Naive B cell (primary cell): ENCODE data around the gene RPF1. TPM values are rescaled to one million over a fixed set of nuclear protein-coding genes. Genes with fewer than 3 reads are reported as not detected.

Source experiments
- ATAC-seq, 2 donors: fragments of 150-1000 bp; cut with Tn5 transposase; 2 replicates each; pipeline ENCODE4 v1.10.0; 2021; ENCODE audit warnings: low read depth in 2 of 2, mild to moderate bottlenecking in 2 of 2, moderate library complexity in 2 of 2
- DNase-seq: peaks from one replicate; pipeline ENCODE4 v3.0.0; 2022
- H3K27ac Mint-ChIP-seq, 6 donors: one replicate each; pipeline ENCODE4 v1.8.0; 2020 to 2022; ENCODE audit warnings: mild to moderate bottlenecking in 6 of 6, mixed read lengths in 6 of 6, moderate library complexity in 5 of 6, inconsistent platforms in 2 of 6
- H3K27me3 Mint-ChIP-seq, 3 donors: one replicate each; pipeline ENCODE4 v1.8.0; 2021 to 2022; ENCODE audit warnings: mixed read lengths in 3 of 3, mild to moderate bottlenecking in 1 of 3
- H3K36me3 Mint-ChIP-seq, 2 donors: one replicate each; pipeline ENCODE4 v1.8.0; 2020 to 2022; ENCODE audit warnings: mixed read lengths in 2 of 2, inconsistent platforms in 1 of 2, mild to moderate bottlenecking in 1 of 2
- H3K4me1 Mint-ChIP-seq, 3 donors: one replicate each; pipeline ENCODE4 v1.8.0; 2020 to 2022; ENCODE audit warnings: mixed read lengths in 3 of 3, inconsistent platforms in 1 of 3, mild to moderate bottlenecking in 1 of 3, moderate library complexity in 1 of 3
- H3K4me3 Mint-ChIP-seq, 8 donors: one replicate each; pipeline ENCODE4 v1.8.0; 2020 to 2022; ENCODE audit warnings: mild to moderate bottlenecking in 8 of 8, mixed read lengths in 8 of 8, moderate library complexity in 8 of 8, inconsistent platforms in 2 of 8
- H3K9me3 Mint-ChIP-seq, 7 donors: one replicate each; pipeline ENCODE4 v1.8.0; 2020 to 2022; ENCODE audit warnings: mixed read lengths in 7 of 7, mild to moderate bottlenecking in 5 of 7, inconsistent platforms in 2 of 7, moderate library complexity in 1 of 7
- polyA plus RNA-seq, 6 donors: library from polyadenylated mRNA; unstranded; fragments of 300-500 nt; fragmentation: Illumina TruSeq; gene quantifications; one replicate each; pipeline ENCODE4 v1.2.3, GENCODE V29; 2021; ENCODE audit warnings: low read depth in 6 of 6

The RPF1 gene
- polyA plus RNA-seq, 6 donors from 2014 or later, result 54.8 to 110 (median 60.0) TPM

DNA sequence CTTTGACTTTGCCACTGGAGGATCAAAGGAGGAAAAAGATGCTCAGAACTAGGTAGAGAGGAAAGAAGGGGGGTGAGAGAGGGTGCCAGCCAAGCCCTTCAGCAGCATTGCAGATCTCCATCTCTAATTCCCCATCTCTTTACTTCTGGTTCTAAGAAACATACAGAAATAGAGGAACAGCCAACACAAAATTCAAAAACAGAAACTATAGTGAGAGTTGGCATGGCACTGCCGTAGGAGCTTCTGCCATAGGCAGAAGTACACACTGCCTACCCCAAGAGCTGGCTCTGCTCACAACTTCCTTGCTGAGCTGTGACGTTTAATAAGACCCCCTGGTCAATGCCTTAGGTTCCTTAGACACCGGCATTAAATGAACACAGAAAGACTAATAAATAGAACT lies 26.6 kb upstream of the RPF1 start:
- no peak overlapping the region for H3K27ac Mint-ChIP-seq
- no peaks in the 10 kb centered on the region for H3K36me3 Mint-ChIP-seq
- no peaks in the 10 kb centered on the region for H3K4me1 Mint-ChIP-seq
- no peak overlapping the region for H3K4me3 Mint-ChIP-seq
- ATAC-seq, result no peak
- H3K27me3 Mint-ChIP-seq, result peaks cover 7 to 29% (median 19%) of the 10 kb centered on the region in 3 donors
- peaks cover 0 to 3% (median 0%) of the 10 kb centered on the region in 7 donors for H3K9me3 Mint-ChIP-seq
- no peak for DNase-seq

DNA sequence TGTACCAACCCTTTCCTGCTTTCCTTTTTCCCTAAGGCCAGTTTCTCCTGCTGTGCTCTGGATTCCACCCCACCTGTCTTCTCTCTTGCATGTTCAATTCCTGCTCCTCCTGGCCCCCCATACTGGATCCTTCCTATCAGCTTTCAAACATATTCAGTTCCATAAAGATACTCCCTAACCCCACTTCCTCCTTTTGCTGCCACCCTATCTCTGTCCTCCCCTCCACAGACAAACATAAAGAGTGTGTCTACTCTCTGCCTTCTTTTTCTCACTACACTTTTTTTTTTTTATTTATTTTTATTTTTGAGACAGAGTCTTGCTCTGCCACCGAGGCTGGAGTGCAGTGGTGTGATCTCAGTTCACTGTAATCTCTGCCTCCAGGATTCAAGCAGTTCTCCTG lies 16.9 kb upstream of the RPF1 start:
- Mint-ChIP-seq H3K36me3 (peaks cover 3 to 8% of the 10 kb centered on the region in 2 donors), H3K9me3 (peaks cover 0 to 4% (median 2%) of the 10 kb centered on the region in 7 donors), H3K27ac (no peak overlapping the region), H3K27me3 (peaks cover 27 to 51% (median 29%) of the 10 kb centered on the region in 3 donors), H3K4me1 (no peaks in the 10 kb centered on the region), H3K4me3 (no peak overlapping the region)
- no peak for DNase-seq
- ATAC-seq, result no peak

DNA sequence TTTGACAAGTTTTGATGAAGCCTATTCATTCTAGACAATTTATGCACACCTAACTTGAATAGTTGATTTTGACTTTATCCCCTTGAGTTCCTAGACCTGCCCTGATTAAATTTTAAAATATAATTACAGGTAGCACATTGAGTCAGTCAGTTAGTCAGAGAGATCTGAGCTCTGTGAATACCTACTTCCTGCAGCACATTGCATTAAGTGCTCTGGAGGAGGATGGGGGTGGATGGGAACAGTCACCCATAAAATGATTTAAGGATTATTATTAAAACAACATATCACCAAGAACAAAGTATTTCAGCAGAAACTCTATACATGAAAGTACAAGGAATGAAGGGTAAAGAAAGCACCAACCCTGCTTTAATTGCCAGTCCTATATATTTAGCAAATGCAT lies 11.8 kb upstream of the RPF1 start:
- DNase-seq (no peak), ATAC-seq (no peak)
- no peak overlapping the region for H3K27ac Mint-ChIP-seq

DNA sequence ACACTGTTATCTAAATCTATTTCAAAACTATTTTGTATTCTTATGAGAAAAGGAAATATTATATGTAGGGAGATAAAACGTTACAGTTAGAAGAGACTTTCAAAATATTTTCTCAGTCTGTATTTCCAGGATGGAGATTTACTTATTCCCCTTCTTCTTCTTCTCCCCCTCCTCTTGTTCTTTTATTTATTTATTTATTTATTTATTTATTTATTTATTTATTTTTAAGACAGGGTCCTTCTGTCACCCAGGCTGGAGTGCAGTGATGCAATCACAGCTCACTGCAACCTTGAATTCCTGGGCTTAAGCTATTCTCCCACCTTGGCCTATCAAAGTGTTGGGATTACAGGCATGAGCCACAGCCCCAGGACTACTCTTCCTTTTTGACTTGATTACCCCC lies 2.8 kb upstream of the RPF1 start:
- no peak for ATAC-seq
- DNase-seq, result no peak
- Mint-ChIP-seq H3K27me3 (peaks cover 45 to 57% (median 49%) of the 10 kb centered on the region in 3 donors), H3K4me1 (peaks cover 16 to 25% (median 23%) of the 10 kb centered on the region in 3 donors), H3K4me3 (peak overlapping the region in 1 of 8 donors; percentile 24), H3K9me3 (peaks cover 5 to 27% (median 8%) of the 10 kb centered on the region in 7 donors), H3K36me3 (peaks cover 7 to 18% of the 10 kb centered on the region in 2 donors), H3K27ac (no peak overlapping the region)

More for the DNA sequence above, 11.8 kb upstream of the RPF1 start:
- Mint-ChIP-seq H3K4me1 (no peaks in the 10 kb centered on the region), H3K9me3 (peaks cover 0 to 4% (median 0%) of the 10 kb centered on the region in 7 donors), H3K36me3 (peaks cover 0 to 8% of the 10 kb centered on the region in 2 donors), H3K4me3 (no peak overlapping the region), H3K27me3 (peaks cover 49 to 73% (median 52%) of the 10 kb centered on the region in 3 donors)

DNA sequence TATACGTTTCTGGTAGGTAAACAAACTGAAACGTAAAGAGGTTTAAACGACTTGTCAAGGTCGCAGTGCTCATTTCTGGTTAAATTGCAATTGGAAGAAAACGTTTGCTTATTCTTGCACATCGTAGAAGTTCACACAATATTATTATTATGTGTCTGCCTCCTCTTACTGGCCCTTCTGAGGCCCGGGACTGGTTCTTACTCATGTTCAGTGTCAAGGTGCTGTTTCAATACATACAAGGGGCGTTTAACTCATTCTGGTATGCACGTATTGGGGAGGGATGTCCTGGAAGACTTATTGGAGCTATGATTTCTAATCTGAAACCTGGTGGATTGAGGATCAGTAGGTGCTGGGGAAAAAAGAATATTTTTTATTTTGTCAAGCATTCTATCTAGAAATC lies 932 bp downstream of the RPF1 start:
- DNase-seq (no peak), ATAC-seq (no peak)
- Mint-ChIP-seq H3K27ac (peak overlapping the region; percentile 18 to 99 (median 96)), H3K4me1 (peaks cover 33 to 41% (median 39%) of the 10 kb centered on the region in 3 donors), H3K27me3 (peaks cover 17 to 21% (median 19%) of the 10 kb centered on the region in 3 donors), H3K9me3 (peaks cover 5 to 18% (median 8%) of the 10 kb centered on the region in 7 donors), H3K36me3 (peaks cover 9 to 25% of the 10 kb centered on the region in 2 donors), H3K4me3 (peak overlapping the region; percentile 97 to 100 (median 99))

DNA sequence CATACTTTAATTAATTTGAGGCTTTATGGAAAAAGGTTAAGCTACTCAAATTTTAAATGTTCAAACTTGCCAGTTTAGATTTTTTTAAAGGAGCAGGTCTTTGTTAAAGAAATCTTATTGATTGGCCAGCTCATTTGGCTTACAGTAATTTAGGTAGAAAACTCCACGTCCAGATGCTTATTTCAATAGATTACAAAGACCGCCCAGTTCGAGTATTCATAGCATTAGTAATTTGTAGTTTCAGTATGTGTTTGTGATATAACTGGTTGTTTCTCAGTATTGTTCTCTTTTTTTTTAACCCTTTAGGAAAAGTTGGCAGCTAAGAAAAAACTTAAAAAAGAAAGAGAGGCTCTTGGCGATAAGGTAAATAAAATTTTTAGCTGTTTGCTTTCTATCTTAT lies 1.6 kb downstream of the RPF1 start:
- Mint-ChIP-seq H3K36me3 (peaks cover 13 to 26% of the 10 kb centered on the region in 2 donors), H3K27me3 (peaks cover 13 to 16% (median 15%) of the 10 kb centered on the region in 3 donors), H3K4me3 (peak overlapping the region in 6 of 8 donors; percentile 21 to 98 (median 40)), H3K9me3 (peaks cover 5 to 18% (median 8%) of the 10 kb centered on the region in 7 donors), H3K4me1 (peaks cover 34 to 41% (median 40%) of the 10 kb centered on the region in 3 donors), H3K27ac (peak overlapping the region in 1 of 6 donors; percentile 34)
- no peak for DNase-seq
- no peak for ATAC-seq

DNA sequence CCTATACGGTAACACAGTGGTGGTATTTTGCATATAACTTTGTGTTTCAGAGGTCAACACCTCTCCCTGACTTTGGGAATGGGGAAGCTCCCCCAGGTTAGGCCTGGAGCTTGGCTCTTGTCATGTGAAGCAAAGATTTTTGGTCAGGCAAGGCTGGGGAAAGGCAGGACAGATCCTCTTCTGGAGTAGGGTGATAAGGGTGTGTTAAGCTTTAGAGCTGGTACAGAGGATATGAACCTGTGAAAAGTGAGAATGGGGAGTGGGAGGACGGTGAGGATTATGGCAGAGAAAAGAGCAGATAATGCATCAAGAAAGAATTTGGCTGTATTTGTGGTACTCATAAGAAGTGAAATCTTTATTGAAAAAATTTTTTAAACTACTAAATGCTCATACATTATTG lies 2.3 kb downstream of the RPF1 start:
- Mint-ChIP-seq H3K27ac (no peak overlapping the region), H3K36me3 (peaks cover 19 to 33% of the 10 kb centered on the region in 2 donors)

GRCh38 chr1:84488107-84488506 lies 9.0 kb downstream of the RPF1 start:
- Mint-ChIP-seq H3K27ac (no peak overlapping the region), H3K9me3 (peaks cover 0 to 5% (median 0%) of the 10 kb centered on the region in 7 donors), H3K4me3 (no peak overlapping the region), H3K36me3 (peaks cover 24 to 33% of the 10 kb centered on the region in 2 donors), H3K27me3 (no peaks in the 10 kb centered on the region), H3K4me1 (peaks cover 17 to 28% (median 23%) of the 10 kb centered on the region in 3 donors)
- ATAC-seq (no peak), DNase-seq (no peak)

More for the DNA sequence above, 2.3 kb downstream of the RPF1 start:
- no peak for ATAC-seq
- peaks cover 39 to 48% (median 45%) of the 10 kb centered on the region in 3 donors for H3K4me1 Mint-ChIP-seq
- H3K9me3 Mint-ChIP-seq, result peaks cover 6 to 18% (median 8%) of the 10 kb centered on the region in 7 donors
- no peak for DNase-seq
- H3K4me3 Mint-ChIP-seq, result peak overlapping the region in 6 of 8 donors; percentile 4 to 98 (median 44)
- peaks cover 10 to 13% (median 11%) of the 10 kb centered on the region in 3 donors for H3K27me3 Mint-ChIP-seq

- H3K36me3 Mint-ChIP-seq, result peaks cover 26 to 32% of the 10 kb centered on the region in 2 donors
- no peak overlapping the region for H3K27ac Mint-ChIP-seq
Observed at GRCh38 chr1:84489766-84490165, 10.7 kb downstream of the RPF1 start.

DNA sequence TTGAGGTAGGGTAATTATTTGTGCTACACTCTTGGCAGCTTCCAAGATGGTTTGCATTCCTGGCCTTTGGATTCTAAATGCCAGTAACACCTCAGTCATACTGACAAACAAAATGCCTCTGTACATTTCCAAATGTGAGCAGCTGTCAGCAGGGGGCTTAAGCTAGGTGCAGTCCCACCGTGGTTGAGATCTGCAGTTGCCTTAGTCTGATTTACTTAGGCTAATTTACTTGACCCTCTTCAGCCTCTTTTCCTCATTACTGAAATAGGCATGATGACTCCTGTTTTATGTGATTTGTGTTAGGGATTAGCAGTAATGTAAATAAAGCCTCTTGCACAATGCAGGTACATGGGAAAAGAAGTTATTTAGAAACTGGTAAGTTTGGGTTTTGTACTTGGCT lies 13.7 kb downstream of the RPF1 start:
- peaks cover 10 to 28% of the 10 kb centered on the region in 2 donors for H3K36me3 Mint-ChIP-seq

More at GRCh38 chr1:84489766-84490165, 10.7 kb downstream of the RPF1 start:
- H3K9me3 Mint-ChIP-seq, result peaks cover 0 to 5% (median 0%) of the 10 kb centered on the region in 7 donors
- DNase-seq, result no peak
- no peak for ATAC-seq
- H3K27me3 Mint-ChIP-seq, result no peaks in the 10 kb centered on the region
- H3K4me3 Mint-ChIP-seq, result no peak overlapping the region
- peaks cover 17 to 24% (median 17%) of the 10 kb centered on the region in 3 donors for H3K4me1 Mint-ChIP-seq

GRCh38 chr1:84493747-84494146 lies 14.7 kb downstream of the RPF1 start:
- H3K27ac Mint-ChIP-seq, result peak overlapping the region in 1 of 6 donors; percentile 22
- no peak for DNase-seq
- peaks cover 6 to 13% (median 12%) of the 10 kb centered on the region in 3 donors for H3K4me1 Mint-ChIP-seq
- no peaks in the 10 kb centered on the region for H3K27me3 Mint-ChIP-seq
- no peak for ATAC-seq
- H3K4me3 Mint-ChIP-seq, result no peak overlapping the region
- H3K9me3 Mint-ChIP-seq, result no peaks in the 10 kb centered on the region
- peaks cover 10 to 31% of the 10 kb centered on the region in 2 donors for H3K36me3 Mint-ChIP-seq

More for the DNA sequence above, 13.7 kb downstream of the RPF1 start:
- Mint-ChIP-seq H3K27ac (peak overlapping the region in 1 of 6 donors; percentile 19), H3K27me3 (no peaks in the 10 kb centered on the region), H3K4me3 (no peak overlapping the region), H3K9me3 (no peaks in the 10 kb centered on the region), H3K4me1 (peaks cover 4 to 12% (median 6%) of the 10 kb centered on the region in 3 donors)
- ATAC-seq (no peak), DNase-seq (no peak)

- Mint-ChIP-seq H3K4me3 (no peak overlapping the region), H3K27me3 (no peaks in the 10 kb centered on the region), H3K36me3 (peaks cover 0 to 23% of the 10 kb centered on the region in 2 donors), H3K9me3 (no peaks in the 10 kb centered on the region), H3K4me1 (peaks cover 5 to 19% (median 14%) of the 10 kb centered on the region in 3 donors), H3K27ac (no peak overlapping the region)
- ATAC-seq (no peak), DNase-seq (no peak)
Observed at GRCh38 chr1:84496498-84496897, 17.4 kb downstream of the RPF1 start.

GRCh38 chr1:84497631-84498275 lies 18.7 kb downstream of the RPF1 start:
- H3K4me1 Mint-ChIP-seq, result peaks cover 7 to 25% (median 18%) of the 10 kb centered on the region in 3 donors
- H3K36me3 Mint-ChIP-seq, result peaks cover 0 to 23% of the 10 kb centered on the region in 2 donors
- no peak for DNase-seq
- ATAC-seq, result peak in 1 of 2 donors; percentile 36
- H3K27me3 Mint-ChIP-seq, result no peaks in the 10 kb centered on the region
- H3K4me3 Mint-ChIP-seq, result no peak overlapping the region
- no peak overlapping the region for H3K27ac Mint-ChIP-seq
- no peaks in the 10 kb centered on the region for H3K9me3 Mint-ChIP-seq

DNA sequence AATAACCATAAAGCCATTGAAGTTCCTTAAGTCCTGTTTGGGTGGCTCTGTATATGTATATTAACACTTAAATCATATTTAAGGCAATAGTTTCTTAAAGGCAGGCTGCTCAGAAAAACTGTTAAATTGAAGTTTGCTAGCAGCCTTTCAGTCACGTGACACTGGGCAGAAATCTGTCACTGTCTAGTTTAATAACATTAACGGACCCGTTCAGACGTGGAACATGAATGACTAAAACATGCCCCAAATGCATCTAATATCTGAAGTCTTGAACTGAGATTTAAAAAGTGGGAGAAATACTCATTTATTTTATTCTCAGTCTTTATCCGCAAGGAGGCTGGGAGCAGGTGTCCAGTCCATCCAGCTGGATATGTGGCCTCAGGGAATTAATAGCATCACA lies 23.9 kb downstream of the RPF1 start:
- peak overlapping the region in 2 of 8 donors; percentile 24 to 97 for H3K4me3 Mint-ChIP-seq
- no peak overlapping the region for H3K27ac Mint-ChIP-seq
- ATAC-seq, result no peak
- H3K27me3 Mint-ChIP-seq, result no peaks in the 10 kb centered on the region
- H3K36me3 Mint-ChIP-seq, result peaks cover 1 to 8% of the 10 kb centered on the region in 2 donors
- no peak for DNase-seq
- no peaks in the 10 kb centered on the region for H3K9me3 Mint-ChIP-seq
- peaks cover 22 to 52% (median 41%) of the 10 kb centered on the region in 3 donors for H3K4me1 Mint-ChIP-seq
